ENCODE data around the gene ARHGAP29. TPM values are rescaled to one million over a fixed set of nuclear protein-coding genes. Genes with fewer than 3 reads are reported as not detected.

ARHGAP29 gene
- polyA plus RNA-seq, 2 of the 4 experiments (the other 2 are of a cell fraction), result 14.3 to 29.7 TPM

DNA sequence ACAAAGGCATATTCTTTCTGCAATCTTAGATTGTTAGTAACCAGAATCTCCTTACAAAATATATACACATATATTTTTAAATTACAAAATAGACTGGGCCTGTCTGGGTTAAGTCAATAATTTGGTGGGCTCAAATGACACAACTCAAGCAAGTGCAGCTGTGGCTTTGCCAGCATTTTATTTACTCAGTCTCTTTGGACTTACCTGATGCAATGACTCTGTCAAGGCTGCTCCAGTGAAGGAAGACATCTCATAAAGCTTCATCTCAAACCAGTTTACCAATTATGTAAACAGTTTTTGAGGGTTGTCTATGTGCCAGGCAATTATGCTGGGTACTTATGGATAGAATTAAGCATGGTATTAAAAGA lies 93.6 kb downstream of the ARHGAP29 start (continued):
- TF ChIP-seq HOXA7 (CRISPR knock-in tag; IDR thresholded peaks at IDR 0.05), result no peak

GRCh38 chr1:94143173-94143808 lies 94.1 kb downstream of the ARHGAP29 start:
- Histone ChIP-seq H3K4me3 (no peak overlapping the region), H3K9me3 (no peaks in the 10 kb centered on the region), H3K4me2 (peak overlapping the region; percentile 26), H3K4me1 (peaks cover 25% of the 10 kb centered on the region), H3K27ac (0 out of 6 replicates have a peak overlapping the region, but pooled peaks of 1 of the 2 experiments have one; percentile 32)
- no peak for TF ChIP-seq HOXB5 (CRISPR knock-in tag; IDR thresholded peaks at IDR 0.05)
- no peak for TF ChIP-seq POLR2A (IDR thresholded peaks at IDR 0.05; ENCODE audit: low read length)
- TF ChIP-seq CEBPB (IDR thresholded peaks at IDR 0.05), result no peak
- no peak for FAIRE-seq
- CTCF ChIA-PET, result interaction anchor here (1.4 kb wide), 1 partner anchor 98 kb away, joined by 3 read pairs; no protein-coding TSS in a partner anchor
- 55% methylated on average over 2 of the region's 2 CpGs for WGBS (ENCODE audit: missing lambda C conversion rate)
- POLR2A ChIA-PET, result no interaction called here
- ATAC-seq, result no peak
- no peak for DNase-seq (ENCODE audit: low read depth in 1 of 2, low spot score in 1 of 2)

DNA sequence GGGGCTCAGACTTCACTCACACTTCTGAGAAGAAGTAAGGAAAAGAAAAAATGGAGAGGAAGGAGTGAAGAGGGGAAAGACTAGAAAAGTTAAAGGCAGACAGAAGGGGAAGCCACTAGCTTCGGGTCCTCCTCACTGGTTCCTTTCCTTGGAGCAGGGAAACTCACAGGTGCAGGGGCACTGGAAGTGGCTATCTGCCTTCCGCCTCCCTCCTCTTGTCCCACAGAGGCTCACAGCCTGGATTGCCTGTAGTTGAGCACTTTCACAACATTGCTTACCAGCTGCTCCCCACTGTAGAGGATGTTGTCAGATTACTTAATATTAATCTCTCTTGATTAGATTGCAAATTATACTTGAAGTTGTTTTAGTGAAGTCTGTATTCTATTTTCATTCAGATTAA lies 94.8 kb downstream of the ARHGAP29 start:
- Histone ChIP-seq H3K4me3 (no peak overlapping the region), H3K4me1 (peaks cover 25% of the 10 kb centered on the region), H3K9me3 (no peaks in the 10 kb centered on the region), H3K4me2 (peak overlapping the region; percentile 24; the same call in 1 of the 3 replicates), H3K27ac (peak overlapping the region in 1 of 2 experiments; percentile 40; a peak in 2 of 6 replicates)
- DNase-seq (ENCODE audit: low read depth in 1 of 2, low spot score in 1 of 2), result no peak
- 92% methylated on average over 2 of the region's 2 CpGs for WGBS (ENCODE audit: missing lambda C conversion rate)
- TF ChIP-seq HEYL (CRISPR knock-in tag; IDR thresholded peaks at IDR 0.05) (no peak), KDM5A (IDR thresholded peaks at IDR 0.05) (no peak), NPAS2 (CRISPR knock-in tag; IDR thresholded peaks at IDR 0.05; ENCODE audit: borderline replicate concordance) (no peak), ZNF302 (CRISPR knock-in tag; IDR thresholded peaks at IDR 0.05) (no peak), SMC3 (IDR thresholded peaks at IDR 0.05) (no peak), HOXB5 (CRISPR knock-in tag; IDR thresholded peaks at IDR 0.05) (no peak), EHMT2 (IDR thresholded peaks at IDR 0.05; ENCODE audit: low read depth) (no peak), RFX5 (IDR thresholded peaks at IDR 0.05) (no peak), EP300 (IDR thresholded peaks at IDR 0.05) (no peak), FOSB (CRISPR knock-in tag; IDR thresholded peaks at IDR 0.05) (no peak)
- ChIA-PET CTCF (interaction anchor here (1.0 to 1.4 kb wide), 2 partner anchors 97 to 193 kb away, joined by 3 to 4 read pairs; no protein-coding TSS in a partner anchor), POLR2A (no interaction called here)
- no peak for FAIRE-seq
- ATAC-seq, result no peak

DNA sequence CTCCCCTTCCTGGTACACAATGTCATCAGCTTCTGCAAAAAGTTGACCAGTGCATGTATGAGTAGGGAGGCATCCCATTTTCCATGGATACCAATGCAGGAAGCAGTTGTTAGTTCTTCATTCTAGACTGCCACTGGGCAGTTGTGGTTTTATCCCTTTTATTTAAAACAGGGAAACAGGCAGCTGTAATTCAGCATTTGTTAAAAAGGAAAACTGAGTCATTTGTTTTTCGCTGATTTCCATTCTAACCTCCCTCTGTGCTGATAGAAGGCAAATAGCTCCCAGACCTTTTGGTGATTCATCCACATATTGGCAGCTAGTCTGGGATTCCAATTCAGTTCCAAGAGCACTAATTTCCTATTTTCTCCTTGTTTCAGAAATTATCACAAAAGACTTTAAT lies 95.4 kb downstream of the ARHGAP29 start:
- Histone ChIP-seq H3K9me3 (no peaks in the 10 kb centered on the region), H3K4me2 (peak overlapping the region; percentile 24; the same call in 2 of the 3 replicates), H3K27ac (peak overlapping the region in 1 of 2 experiments; percentile 17; a peak in 1 of 6 replicates), H3K4me3 (no peak overlapping the region), H3K4me1 (peaks cover 25% of the 10 kb centered on the region)
- TF ChIP-seq KDM1A (IDR thresholded peaks at IDR 0.05; ENCODE audit: low read depth), result no peak
- TF ChIP-seq, protein P1, sequence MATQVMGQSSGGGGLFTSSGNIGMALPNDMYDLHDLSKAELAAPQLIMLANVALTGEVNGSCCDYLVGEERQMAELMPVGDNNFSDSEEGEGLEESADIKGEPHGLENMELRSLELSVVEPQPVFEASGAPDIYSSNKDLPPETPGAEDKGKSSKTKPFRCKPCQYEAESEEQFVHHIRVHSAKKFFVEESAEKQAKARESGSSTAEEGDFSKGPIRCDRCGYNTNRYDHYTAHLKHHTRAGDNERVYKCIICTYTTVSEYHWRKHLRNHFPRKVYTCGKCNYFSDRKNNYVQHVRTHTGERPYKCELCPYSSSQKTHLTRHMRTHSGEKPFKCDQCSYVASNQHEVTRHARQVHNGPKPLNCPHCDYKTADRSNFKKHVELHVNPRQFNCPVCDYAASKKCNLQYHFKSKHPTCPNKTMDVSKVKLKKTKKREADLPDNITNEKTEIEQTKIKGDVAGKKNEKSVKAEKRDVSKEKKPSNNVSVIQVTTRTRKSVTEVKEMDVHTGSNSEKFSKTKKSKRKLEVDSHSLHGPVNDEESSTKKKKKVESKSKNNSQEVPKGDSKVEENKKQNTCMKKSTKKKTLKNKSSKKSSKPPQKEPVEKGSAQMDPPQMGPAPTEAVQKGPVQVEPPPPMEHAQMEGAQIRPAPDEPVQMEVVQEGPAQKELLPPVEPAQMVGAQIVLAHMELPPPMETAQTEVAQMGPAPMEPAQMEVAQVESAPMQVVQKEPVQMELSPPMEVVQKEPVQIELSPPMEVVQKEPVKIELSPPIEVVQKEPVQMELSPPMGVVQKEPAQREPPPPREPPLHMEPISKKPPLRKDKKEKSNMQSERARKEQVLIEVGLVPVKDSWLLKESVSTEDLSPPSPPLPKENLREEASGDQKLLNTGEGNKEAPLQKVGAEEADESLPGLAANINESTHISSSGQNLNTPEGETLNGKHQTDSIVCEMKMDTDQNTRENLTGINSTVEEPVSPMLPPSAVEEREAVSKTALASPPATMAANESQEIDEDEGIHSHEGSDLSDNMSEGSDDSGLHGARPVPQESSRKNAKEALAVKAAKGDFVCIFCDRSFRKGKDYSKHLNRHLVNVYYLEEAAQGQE (IDR thresholded peaks at IDR 0.05), result no peak
- TF ChIP-seq HDAC2 (IDR thresholded peaks at IDR 0.05), result no peak
- TF ChIP-seq RFX5 (IDR thresholded peaks at IDR 0.05), result no peak
- TF ChIP-seq CBX8 (IDR thresholded peaks at IDR 0.05), result no peak
- no peak for TF ChIP-seq CEBPB (IDR thresholded peaks at IDR 0.05)
- no peak for TF ChIP-seq SMC3 (IDR thresholded peaks at IDR 0.05)
- TF ChIP-seq, protein P2, sequence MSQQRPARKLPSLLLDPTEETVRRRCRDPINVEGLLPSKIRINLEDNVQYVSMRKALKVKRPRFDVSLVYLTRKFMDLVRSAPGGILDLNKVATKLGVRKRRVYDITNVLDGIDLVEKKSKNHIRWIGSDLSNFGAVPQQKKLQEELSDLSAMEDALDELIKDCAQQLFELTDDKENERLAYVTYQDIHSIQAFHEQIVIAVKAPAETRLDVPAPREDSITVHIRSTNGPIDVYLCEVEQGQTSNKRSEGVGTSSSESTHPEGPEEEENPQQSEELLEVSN (IDR thresholded peaks at IDR 0.05; ENCODE audit: borderline replicate concordance, low read depth), result no peak
- no peak for TF ChIP-seq MAFK (IDR thresholded peaks at IDR 0.05; ENCODE audit: partially characterized antibody)
- TF ChIP-seq TP53 (CRISPR knock-in tag; IDR thresholded peaks at IDR 0.05), result no peak
- TF ChIP-seq EHMT2 (IDR thresholded peaks at IDR 0.05; ENCODE audit: low read depth), result no peak
- no peak for TF ChIP-seq POLR2AphosphoS2 (conservative IDR thresholded peaks at IDR 0.05; ENCODE audit: low read length)
- no peak for ATAC-seq
- ChIA-PET CTCF (interaction anchor here (1.0 to 1.4 kb wide), 2 partner anchors 97 to 193 kb away, joined by 3 to 4 read pairs; no protein-coding TSS in a partner anchor), POLR2A (no interaction called here)
- FAIRE-seq, result no peak
- 11% methylated on average over 1 of the region's 1 CpG for WGBS (ENCODE audit: missing lambda C conversion rate)
- no peak for DNase-seq (ENCODE audit: low read depth in 1 of 2, low spot score in 1 of 2)
